Mammary epithelial cell (primary cell): ENCODE data around the gene TMTC1.

Source experiments
- EZH2 ChIP-seq: IDR thresholded peaks from 2 replicates; pipeline ENCODE4 v1.6.1; 2012; ENCODE audit warnings: low read length, inconsistent platforms, borderline replicate concordance
- TF ChIP-seq, protein P1 (sequence below), 2 donors: IDR thresholded peaks in 1 of 2; conservative IDR thresholded peaks in 1 of 2; 2 replicates each; pipeline ENCODE4 v1.5.1; 2011 to 2012; ENCODE audit warnings: inconsistent platforms in 2 of 2, low read length in 2 of 2, mild to moderate bottlenecking in 2 of 2, control low read depth in 1 of 2, low read depth in 1 of 2; ENCODE audit not compliant: insufficient read depth in 1 of 2; ENCODE audit errors: extremely low read depth in 1 of 2

DNA sequence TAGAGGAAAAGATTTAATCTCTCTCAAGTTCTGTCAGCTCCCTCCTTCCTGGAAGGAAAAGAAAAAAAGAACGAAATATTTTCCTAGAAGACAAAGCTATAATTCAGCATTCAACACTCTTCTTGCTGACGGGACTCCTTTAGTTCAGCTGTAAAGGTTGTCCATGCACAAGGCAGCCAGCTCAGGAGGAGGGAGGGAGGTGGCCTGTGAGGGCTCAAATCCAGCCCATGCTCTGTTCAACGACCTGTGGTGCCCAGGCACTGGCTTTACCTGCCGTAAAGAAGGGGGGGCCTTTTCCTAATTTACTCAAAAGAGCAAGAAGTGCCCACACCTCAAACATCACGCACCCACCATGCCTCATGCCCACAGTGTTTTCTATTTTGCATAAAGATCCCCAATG, 109.3 kb downstream of the TMTC1 start:
- TF ChIP-seq, protein P1, sequence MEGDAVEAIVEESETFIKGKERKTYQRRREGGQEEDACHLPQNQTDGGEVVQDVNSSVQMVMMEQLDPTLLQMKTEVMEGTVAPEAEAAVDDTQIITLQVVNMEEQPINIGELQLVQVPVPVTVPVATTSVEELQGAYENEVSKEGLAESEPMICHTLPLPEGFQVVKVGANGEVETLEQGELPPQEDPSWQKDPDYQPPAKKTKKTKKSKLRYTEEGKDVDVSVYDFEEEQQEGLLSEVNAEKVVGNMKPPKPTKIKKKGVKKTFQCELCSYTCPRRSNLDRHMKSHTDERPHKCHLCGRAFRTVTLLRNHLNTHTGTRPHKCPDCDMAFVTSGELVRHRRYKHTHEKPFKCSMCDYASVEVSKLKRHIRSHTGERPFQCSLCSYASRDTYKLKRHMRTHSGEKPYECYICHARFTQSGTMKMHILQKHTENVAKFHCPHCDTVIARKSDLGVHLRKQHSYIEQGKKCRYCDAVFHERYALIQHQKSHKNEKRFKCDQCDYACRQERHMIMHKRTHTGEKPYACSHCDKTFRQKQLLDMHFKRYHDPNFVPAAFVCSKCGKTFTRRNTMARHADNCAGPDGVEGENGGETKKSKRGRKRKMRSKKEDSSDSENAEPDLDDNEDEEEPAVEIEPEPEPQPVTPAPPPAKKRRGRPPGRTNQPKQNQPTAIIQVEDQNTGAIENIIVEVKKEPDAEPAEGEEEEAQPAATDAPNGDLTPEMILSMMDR (conservative IDR thresholded peaks at IDR 0.05 in 1 of 2, IDR thresholded peaks at IDR 0.05 in 1 of 2; ENCODE audit: extremely low read depth in 1 of 2, insufficient read depth in 1 of 2, low read depth in 1 of 2, low read length in 2 of 2) = no peak
- no peak for TF ChIP-seq EZH2
